ENCODE data around the gene HSDL1. TPM values are rescaled to one million over a fixed set of nuclear protein-coding genes. Genes with fewer than 3 reads are reported as not detected.
A peak's percentile ranks its signal among the peaks of the same experiment; 100 is the strongest.

HSDL1 gene
- total and polyA plus RNA-seq, 2 of the 4 experiments (the other 2 are of a cell fraction), result 11.6 to 18.3 TPM

DNA sequence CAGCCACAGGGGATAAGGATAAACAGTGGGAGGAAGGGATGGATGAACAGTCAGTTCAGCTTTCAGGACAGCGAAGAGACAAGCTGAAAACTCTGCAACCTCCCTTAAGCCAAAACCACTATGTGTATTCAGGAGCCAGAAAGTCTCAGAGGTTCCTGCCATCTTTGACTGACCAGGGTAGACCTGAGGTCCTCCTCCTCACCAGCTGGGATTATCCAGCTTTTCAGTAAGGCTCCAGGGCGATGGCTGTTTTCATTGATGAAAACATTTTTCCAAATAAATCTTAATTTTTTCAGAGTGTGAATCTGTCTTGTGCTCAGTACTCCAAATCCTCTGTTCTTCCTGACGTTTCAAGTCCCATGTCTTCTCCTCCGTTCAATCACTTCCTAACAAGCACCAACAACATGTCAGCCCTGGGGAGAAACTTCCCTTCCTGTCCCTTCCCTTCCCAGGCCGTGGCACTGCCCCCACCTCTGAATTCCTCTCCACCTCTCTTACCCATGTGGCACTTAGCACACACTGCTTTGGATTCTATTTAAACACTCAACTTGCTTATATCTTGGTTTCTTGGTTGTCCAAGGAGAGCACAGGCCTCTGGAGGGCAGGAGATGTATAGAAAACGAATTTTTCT lies 5.2 kb downstream of the HSDL1 start:
- TF ChIP-seq RFX5 (IDR thresholded peaks at IDR 0.05; ENCODE audit: low read depth, low read length) (no peak), NFE2L2 (IDR thresholded peaks at IDR 0.05; ENCODE audit: low read depth, low read length) (no peak), SMC3 (IDR thresholded peaks at IDR 0.05; ENCODE audit: low read depth, low read length) (no peak), CHD1 (IDR thresholded peaks at IDR 0.05; ENCODE audit: low read depth, low read length) (no peak), MAZ (IDR thresholded peaks at IDR 0.05; ENCODE audit: borderline replicate concordance, low read depth, low read length) (no peak), MXI1 (IDR thresholded peaks at IDR 0.05; ENCODE audit: borderline replicate concordance, low read depth, low read length) (no peak), RCOR1 (IDR thresholded peaks at IDR 0.05; ENCODE audit: insufficient replicate concordance, low read length) (no peak), MAFK (IDR thresholded peaks at IDR 0.05; ENCODE audit: low read depth, low read length) (no peak), POLR2A (IDR thresholded peaks at IDR 0.05; ENCODE audit: low read depth, low read length) (no peak), CEBPB (IDR thresholded peaks at IDR 0.05; ENCODE audit: low read depth, low read length) (no peak), RAD21 (IDR thresholded peaks at IDR 0.05; ENCODE audit: low read length) (no peak), FOS (IDR thresholded peaks at IDR 0.05; ENCODE audit: low read depth, low read length) (no peak), BHLHE40 (IDR thresholded peaks at IDR 0.05; ENCODE audit: low read depth, low read length) (no peak)
- TF ChIP-seq, protein P1, sequence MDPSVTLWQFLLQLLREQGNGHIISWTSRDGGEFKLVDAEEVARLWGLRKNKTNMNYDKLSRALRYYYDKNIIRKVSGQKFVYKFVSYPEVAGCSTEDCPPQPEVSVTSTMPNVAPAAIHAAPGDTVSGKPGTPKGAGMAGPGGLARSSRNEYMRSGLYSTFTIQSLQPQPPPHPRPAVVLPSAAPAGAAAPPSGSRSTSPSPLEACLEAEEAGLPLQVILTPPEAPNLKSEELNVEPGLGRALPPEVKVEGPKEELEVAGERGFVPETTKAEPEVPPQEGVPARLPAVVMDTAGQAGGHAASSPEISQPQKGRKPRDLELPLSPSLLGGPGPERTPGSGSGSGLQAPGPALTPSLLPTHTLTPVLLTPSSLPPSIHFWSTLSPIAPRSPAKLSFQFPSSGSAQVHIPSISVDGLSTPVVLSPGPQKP (IDR thresholded peaks at IDR 0.05; ENCODE audit: borderline replicate concordance, low read depth, low read length), result no peak
- TF ChIP-seq, protein P2, sequence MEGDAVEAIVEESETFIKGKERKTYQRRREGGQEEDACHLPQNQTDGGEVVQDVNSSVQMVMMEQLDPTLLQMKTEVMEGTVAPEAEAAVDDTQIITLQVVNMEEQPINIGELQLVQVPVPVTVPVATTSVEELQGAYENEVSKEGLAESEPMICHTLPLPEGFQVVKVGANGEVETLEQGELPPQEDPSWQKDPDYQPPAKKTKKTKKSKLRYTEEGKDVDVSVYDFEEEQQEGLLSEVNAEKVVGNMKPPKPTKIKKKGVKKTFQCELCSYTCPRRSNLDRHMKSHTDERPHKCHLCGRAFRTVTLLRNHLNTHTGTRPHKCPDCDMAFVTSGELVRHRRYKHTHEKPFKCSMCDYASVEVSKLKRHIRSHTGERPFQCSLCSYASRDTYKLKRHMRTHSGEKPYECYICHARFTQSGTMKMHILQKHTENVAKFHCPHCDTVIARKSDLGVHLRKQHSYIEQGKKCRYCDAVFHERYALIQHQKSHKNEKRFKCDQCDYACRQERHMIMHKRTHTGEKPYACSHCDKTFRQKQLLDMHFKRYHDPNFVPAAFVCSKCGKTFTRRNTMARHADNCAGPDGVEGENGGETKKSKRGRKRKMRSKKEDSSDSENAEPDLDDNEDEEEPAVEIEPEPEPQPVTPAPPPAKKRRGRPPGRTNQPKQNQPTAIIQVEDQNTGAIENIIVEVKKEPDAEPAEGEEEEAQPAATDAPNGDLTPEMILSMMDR (conservative IDR thresholded peaks at IDR 0.05; ENCODE audit: low read depth, low read length), result no peak
- TF ChIP-seq, protein P3, sequence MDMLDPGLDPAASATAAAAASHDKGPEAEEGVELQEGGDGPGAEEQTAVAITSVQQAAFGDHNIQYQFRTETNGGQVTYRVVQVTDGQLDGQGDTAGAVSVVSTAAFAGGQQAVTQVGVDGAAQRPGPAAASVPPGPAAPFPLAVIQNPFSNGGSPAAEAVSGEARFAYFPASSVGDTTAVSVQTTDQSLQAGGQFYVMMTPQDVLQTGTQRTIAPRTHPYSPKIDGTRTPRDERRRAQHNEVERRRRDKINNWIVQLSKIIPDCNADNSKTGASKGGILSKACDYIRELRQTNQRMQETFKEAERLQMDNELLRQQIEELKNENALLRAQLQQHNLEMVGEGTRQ (IDR thresholded peaks at IDR 0.05; ENCODE audit: low read depth, low read length), result no peak
- Histone ChIP-seq H3K23ac (ENCODE audit: low read depth, low read length) (peak overlapping the region; percentile 13), H3K9ac (ENCODE audit: low read depth, low read length) (no peak overlapping the region), H3K9me1 (ENCODE audit: insufficient read depth, low read length) (peaks cover 20% of the 10 kb centered on the region), H4K5ac (ENCODE audit: low read depth, low read length) (no peak overlapping the region), H3K79me1 (ENCODE audit: low read depth in 1 of 2, low read length in 2 of 2) (peaks cover 28 to 80% of the 10 kb centered on the region in 2 experiments), H3K27ac (ENCODE audit: insufficient read depth, low read length) (no peak overlapping the region), H3K4me2 (ENCODE audit: low read depth, low read length) (0 out of 2 replicates have a peak overlapping the region, but pooled peaks have one; percentile 7), H3K18ac (ENCODE audit: low read depth, low read length) (no peak overlapping the region), H3K56ac (ENCODE audit: extremely low read depth, insufficient read depth, low read length) (no peak overlapping the region), H3K14ac (replicated peaks; ENCODE audit: low read depth, low read length) (no peak overlapping the region), H2BK15ac (ENCODE audit: low read depth, low read length) (no peak overlapping the region), H2AK9ac (replicated peaks; ENCODE audit: low read depth, low read length, poor library complexity) (peak overlapping the region; percentile 33), H4K20me1 (ENCODE audit: insufficient read depth, low read length) (peaks cover 23% of the 10 kb centered on the region; the same call in 1 of the 2 replicates), H4K91ac (ENCODE audit: insufficient read depth, low read depth, low read length) (peak overlapping the region; percentile 12; the same call in 1 of the 2 replicates), H2BK20ac (ENCODE audit: low read depth, low read length) (no peak overlapping the region), H3K27me3 (ENCODE audit: control insufficient read depth, insufficient read depth, low read length) (no peaks in the 10 kb centered on the region), H3K36me3 (ENCODE audit: control insufficient read depth, insufficient read depth, low read length) (no peaks in the 10 kb centered on the region), H2BK5ac (ENCODE audit: low read depth, low read length, poor library complexity, severe bottlenecking) (peak overlapping the region; percentile 33), H2BK120ac (ENCODE audit: low read depth, low read length) (no peak overlapping the region), H3K9me3 (ENCODE audit: control insufficient read depth, insufficient read depth, low read length) (no peaks in the 10 kb centered on the region), H2AK5ac (ENCODE audit: low read depth, low read length) (no peak overlapping the region), H3K4me3 (ENCODE audit: insufficient read depth, low read depth, low read length) (no peak overlapping the region), H2AFZ (replicated peaks; ENCODE audit: low read length, poor library complexity) (no peak overlapping the region), H3K4ac (ENCODE audit: low read depth, low read length) (peak overlapping the region; percentile 45; the same call in 1 of the 2 replicates), H3K4me1 (ENCODE audit: control insufficient read depth, insufficient read depth, low read length) (peaks cover 27% of the 10 kb centered on the region), H4K8ac (ENCODE audit: low read depth in 2 of 2, low read length in 2 of 2) (peak overlapping the region in 1 of 2 experiments; percentile 57; a peak in 1 of 4 replicates)
- intact Hi-C loops (cut with micrococcal nuclease) (no loop called here), dilution Hi-C loops (cut with HindIII; ENCODE audit: low sequenced_read_pairs, unreplicated experiment) (no loop called here), in situ Hi-C loops (cut with MboI; ENCODE audit: low sequenced_read_pairs) (no loop called here)
- CTCF ChIA-PET, result no interaction called here
- no TSS peak for BruUV-seq (replicated peaks)
- no peak for DNase-seq
- 73% methylated on average over 2 of the region's 6 CpGs; no CpG with 5 or more reads in 1 of the 2 experiments for WGBS, 2 experiments (ENCODE audit: extremely low coverage in 2 of 2, insufficient read length in 1 of 2)
- POLR2A ChIA-PET (ENCODE audit: unreplicated experiment), result no interaction called here
- no peak for ATAC-seq (ENCODE audit: low read depth)
